HG02970 (cell line): ENCODE data around the gene MYH14.

Experiments
- ATAC-seq: cut with Tn5 transposase; IDR thresholded peaks from one replicate; pipeline ENCODE4 v1.9.1; 2021; ENCODE audit warnings: mild to moderate bottlenecking, moderate library complexity, moderate number of reproducible peaks; ENCODE audit not compliant: unreplicated experiment, low FRiP score

The MYH14 gene

DNA sequence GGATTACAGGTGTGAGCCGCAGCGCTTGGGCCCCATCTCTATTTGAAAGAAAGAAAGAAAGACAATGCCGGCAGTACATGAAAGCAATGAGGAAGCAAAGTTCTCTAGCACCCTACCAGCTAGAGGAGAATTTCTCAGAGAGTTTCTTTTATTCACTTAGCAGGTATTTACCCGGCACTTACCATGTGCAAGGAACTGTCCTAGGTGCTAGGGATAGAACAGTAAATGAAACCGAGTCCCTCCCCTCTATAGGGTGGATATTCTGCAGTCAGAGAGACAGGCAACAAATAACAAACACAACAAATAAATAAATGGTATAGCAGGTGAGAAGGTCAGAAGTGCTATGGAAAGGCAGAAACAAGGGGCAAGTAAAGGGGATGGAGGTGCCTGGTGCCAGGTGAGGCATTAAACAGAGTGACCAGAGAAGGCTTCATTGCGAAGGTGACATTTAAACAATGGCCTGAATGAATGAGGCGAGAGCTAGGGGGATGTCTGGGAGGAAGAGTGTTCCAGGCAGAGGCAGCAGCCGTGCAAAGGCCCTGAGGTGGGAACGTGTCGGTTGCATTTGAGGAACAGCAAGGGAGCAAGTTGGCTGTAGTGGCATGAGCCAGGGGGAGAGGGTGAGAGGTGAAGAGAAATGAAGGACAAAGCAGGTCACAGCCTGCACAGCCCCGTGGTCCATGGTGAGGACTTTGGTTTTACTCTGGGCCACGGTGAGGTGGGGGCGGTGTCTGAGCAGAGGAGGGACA, 10.8 kb upstream of the MYH14 start:
- ATAC-seq, result no peak

DNA sequence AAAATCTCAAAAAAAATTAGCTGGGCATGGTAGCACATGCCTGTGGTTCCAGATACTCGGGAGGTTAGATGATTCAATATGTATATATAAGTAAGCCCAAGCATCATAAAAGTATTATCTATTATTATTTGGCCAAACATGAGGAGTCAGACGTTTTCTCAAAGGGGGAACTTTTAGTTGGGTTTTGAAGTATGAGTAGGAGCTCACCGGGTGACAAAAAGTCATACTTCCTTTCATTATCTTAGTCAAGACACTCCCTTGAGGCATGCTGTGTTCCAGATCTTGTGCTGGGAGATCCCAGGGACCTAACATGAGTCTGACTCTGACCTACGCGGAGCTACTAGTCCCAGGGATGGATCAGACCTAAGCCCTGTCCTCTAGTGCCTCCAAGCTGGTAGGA, 8.2 kb upstream of the MYH14 start:
- no peak for ATAC-seq

DNA sequence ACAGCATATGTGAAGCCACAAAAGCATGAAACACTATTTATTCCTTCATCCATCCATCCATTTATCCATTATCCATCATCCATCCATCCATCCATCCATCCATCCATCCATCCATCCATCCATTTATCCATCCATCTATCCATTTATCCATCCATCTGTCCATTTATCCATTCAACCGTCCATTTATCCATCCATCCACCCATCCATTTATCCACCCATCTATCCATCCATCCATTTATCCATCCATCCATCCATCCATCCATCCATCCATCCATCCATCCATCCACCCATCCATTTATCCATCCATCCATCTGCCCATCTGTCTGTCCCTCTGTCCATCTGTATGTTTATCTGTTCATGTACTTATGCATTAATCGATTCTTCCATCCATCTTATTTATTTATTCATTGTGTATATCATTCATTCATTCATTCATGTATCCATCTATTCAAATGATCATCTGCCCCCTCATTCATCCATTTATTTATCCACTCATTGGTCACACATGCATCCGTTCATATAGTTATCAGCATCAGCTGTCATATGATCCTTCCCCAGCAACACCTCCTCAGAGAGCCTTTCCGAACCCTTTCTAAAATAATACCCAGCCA, 7.0 kb upstream of the MYH14 start:
- no peak for ATAC-seq

DNA sequence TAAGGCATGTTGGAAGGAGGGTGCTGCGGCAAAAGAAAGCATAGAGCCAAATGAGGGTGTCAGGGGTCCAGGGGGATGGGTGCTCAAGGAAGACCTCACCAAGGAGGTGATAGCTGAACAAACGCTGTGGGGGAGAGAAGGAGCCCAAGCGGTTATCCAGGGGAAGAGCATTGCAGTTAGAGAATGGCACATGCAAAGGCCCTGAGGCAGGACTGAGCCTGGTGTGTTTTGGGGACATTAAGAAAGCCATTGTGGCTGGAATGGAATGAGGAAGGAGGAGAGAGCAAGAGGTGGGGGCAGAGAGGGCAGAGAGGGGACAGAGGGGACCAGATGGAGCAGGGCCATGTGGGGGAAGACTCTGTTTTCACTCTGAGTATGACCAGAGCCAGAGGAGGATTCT, 6.1 kb upstream of the MYH14 start:
- no peak for ATAC-seq

DNA sequence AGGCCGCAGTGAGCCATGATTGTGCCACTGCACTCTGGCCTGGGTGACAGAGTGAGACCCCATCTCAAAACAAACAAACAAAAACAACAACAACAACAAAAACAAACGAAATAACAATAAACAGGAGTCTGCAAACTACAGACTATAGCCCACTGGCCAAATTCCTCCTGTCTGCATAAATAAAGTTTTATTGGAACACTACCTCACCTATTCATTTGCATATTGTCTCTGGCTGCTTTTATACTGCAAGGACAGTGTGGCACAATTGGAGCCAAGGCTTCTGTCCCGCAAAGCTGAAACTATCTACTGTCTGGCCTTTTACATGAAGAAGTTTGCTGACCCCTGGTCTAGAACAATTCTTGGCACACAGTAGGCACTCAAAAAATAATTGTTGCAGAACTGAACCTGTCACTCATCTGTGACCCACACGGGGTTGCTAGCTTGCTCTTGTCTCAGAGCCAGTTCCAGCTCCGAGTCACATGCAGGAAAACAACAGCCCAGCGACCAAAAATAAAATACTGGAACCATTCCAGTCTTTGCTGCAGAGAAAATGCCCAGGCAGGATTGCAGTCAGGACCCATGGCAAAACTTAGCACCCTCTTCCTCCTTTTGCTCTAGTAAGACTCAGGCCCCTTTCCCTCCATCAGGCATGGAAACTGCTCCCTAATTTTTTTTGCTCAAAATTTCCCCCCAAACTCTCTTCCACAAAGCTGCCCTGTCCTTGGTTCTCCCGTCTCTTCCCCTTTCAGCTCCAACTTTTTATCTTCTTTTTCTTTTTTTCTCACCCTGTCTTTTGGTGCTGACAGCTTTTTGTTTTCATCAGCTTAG, 4.8 kb upstream of the MYH14 start:
- ATAC-seq, result no peak

DNA sequence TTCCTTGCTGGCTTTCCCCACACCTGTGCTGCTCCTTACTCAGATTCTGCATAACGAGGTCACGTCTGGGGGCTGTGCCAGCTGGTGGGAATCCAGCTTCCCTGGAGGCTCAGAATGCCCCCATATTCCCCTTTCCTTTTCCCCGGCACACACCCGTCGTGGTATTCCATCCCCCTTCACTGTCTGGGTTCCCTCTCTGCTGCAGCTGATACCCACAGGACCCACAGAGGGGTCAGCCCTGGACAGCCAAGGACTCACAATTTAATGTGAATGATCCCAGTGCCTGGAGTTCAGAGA, 4.2 kb upstream of the MYH14 start:
- ATAC-seq, result no peak

DNA sequence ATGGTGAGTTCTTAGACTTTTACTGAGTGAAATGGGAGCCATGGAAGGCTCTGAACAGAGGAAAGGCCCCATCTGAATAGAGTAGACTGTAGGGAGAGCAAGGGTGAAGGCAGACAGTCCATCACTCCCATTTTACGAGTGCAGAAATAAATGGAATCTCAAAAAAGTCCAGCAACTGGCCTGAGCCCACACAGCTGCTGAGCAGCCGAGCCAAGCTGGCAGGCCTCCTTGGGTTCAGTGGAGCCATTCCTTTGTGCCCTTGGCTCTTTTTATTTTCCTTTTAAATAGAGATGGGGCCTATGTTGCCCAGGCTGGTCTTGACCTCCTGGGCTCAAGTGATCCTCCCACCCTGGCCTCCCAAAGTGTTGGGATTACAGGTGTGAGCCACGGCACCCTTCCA, 1.0 kb upstream of the MYH14 start:
- ATAC-seq, result no peak

DNA sequence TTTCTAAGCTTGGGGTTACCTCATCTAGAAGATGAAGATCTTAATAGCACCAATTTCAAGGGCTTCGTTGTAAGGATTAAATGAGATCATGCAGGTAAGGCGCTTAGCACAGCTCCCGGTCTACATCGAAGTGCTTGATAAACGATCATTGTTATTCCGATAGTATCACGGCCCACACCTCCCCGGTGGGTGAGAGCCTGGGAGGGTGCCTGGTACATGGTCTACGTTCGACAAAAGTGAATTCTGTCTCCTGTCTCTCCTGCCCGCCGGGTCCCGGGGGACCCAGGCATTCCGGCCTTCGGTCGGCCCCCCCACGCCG, 501 bp upstream of the MYH14 start:
- ATAC-seq, result no peak

DNA sequence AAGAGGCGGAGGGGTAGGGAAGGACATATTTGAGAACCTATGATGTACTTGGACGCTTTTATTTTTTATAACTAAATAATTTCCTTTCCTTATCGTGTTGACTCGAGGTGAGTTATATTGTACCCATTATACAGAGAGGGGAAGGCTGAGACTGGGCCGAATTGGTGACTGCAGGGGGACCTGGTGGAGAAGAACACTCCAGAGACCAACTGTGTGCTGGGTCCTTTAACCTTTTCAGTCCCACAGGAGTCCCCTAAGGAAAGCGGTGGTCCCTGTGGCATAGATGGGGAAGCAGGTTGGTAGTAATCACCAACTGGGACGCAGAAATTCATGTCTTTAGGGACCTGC, 633 bp downstream of the MYH14 start:
- no peak for ATAC-seq

DNA sequence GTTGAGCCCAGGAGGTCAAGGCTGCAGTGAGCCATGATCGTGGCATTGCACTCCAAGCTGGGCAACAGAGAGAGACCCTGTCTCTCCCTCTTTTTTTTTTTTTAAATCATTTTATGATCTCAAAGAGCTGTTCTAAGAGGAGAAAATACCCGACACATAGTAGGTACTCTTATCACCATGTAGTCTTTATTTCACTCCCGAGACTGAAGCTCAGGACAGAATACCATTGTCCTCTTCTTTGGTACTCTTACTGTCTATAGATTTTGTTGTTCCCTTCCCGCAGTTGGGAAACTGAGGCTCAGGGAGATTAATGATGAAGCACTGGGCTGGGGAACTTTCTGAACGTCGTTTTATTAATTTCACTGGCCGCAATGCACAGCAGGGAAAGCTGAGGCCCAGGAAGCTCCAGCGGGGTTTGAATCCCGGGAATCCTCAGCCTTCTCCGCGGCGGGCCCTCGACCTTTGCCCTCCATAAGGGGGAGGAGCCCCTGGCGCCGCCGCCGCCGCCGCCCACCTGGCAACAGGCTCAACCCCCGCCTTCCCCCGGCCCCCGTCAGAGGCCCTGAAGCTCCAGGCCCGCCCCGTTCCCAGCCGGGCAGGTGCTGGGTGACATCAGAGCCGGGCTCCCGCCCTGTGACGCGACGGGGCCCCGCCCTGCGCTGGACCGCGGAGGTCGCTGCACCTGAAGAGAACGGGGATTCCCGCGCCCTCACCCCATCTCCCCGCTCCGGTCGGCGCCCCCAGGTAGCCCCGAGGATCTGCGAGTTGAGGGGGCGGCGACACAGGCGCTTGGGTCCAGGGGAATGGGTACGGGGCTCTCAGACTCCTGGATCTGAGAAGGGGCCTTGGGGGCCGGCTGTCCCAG, 1.6 kb downstream of the MYH14 start:
- no peak for ATAC-seq

DNA sequence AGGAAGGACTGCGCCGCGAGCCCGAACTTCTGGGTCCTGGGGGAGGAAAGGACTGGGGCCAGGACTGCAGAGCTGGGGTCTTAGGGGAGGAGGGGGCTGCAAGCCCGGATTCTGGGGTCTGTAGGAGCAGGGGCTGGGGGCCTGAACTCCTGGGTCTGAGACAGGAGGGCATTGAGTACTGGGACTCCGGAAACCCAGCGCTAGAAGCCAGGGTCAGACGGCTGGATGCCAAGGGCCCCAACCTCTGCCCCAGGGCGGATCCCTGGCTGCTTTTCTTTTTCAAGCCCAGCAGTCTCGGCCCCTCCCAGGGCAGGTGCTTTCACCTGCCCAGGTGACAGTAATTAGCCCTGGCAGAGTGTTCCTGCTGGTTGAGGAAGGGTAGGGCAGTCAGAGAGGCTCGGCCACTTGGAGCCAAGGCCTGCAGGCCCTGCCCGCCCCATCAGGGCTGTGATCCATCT, 2.3 kb downstream of the MYH14 start:
- ATAC-seq, result no peak

DNA sequence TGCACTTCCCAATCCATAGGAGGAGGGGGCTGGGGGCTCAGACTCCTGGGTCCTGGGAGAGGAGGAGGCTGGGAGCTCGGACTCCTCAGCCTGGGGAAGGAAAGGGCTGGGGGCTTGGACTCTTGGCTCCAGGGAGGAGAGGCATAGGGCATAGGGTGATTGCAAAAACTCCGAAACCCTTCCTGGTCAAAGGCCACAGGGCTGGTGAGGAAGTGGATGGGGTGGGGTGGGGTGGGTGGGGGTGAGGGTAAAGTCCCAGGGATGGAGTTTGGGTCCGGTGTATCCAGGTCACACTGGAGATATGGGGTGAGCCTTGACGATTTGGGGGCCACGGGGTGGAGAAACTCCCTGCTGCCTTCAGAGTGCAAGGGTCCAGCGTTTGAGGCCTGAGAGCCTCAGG, 2.8 kb downstream of the MYH14 start:
- no peak for ATAC-seq

DNA sequence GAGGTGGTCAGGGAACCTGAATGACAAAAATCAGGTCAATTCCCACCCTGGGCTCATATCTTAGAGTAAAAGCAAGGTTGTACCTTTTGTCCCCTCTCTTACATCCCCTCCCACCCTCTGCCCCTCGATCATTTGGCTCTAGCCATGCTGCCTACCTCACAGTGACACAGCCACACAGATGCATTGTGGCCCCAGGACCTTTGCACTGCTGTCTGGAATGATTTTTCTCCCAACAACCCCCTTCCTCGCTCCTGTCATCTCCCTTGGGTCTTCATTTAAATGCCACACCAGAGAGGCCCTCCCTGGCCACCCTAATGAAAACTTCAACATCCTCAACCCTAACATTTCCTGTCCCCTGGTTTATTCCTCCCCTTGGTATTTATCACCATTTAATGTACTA, 4.3 kb downstream of the MYH14 start:
- no peak for ATAC-seq

DNA sequence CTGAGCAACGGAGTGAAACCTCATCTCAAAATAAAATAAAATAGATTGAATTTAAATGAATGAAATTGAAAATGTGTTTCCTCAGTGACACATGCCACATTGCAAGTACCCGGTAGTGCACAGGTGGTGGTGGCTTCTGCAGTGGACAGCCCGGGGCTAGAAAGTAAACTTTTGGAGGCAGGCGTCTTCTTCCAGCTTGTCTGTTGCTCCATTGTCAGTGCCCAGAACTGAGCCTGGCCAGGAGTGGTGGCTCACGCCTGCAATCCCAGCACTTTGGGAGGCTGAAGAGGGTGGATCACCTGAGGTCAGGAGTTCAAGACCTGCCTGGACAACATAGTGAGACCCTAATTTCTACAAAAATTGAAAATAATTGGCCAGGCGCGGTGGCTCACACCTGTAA, 5.7 kb downstream of the MYH14 start:
- no peak for ATAC-seq

DNA sequence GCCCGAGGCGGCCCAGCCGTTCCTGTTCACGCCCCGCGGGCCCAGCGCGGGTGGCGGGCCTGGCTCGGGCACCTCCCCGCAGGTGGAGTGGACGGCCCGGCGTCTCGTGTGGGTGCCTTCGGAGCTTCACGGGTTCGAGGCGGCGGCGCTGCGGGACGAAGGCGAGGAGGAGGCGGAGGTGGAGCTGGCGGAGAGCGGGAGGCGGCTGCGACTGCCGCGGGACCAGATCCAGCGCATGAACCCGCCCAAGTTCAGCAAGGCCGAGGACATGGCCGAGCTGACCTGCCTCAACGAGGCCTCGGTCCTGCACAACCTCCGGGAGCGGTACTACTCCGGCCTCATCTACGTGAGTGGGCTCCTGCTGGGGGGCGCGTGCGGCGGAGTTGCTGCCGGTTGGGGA, 7.0 kb downstream of the MYH14 start:
- no peak for ATAC-seq

DNA sequence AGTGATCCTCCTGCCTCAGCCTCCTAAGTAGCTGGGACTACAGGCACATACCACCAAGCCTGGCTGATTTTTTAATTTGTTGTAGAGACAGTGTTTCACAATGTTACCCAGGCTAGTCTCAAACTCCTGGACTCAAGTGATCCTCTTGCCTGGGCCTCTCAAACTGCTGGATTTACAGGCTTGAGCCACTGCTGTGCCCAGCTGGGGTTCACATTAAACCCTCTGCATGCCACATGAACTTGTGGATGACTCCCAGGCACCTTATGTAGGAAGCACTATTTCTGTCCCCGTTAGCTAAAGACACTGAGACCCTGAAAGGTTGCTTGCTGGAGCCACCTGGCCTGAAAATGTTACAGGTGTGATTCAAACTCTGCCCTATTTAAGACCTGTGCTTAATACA, 10.5 kb downstream of the MYH14 start:
- ATAC-seq, result no peak

DNA sequence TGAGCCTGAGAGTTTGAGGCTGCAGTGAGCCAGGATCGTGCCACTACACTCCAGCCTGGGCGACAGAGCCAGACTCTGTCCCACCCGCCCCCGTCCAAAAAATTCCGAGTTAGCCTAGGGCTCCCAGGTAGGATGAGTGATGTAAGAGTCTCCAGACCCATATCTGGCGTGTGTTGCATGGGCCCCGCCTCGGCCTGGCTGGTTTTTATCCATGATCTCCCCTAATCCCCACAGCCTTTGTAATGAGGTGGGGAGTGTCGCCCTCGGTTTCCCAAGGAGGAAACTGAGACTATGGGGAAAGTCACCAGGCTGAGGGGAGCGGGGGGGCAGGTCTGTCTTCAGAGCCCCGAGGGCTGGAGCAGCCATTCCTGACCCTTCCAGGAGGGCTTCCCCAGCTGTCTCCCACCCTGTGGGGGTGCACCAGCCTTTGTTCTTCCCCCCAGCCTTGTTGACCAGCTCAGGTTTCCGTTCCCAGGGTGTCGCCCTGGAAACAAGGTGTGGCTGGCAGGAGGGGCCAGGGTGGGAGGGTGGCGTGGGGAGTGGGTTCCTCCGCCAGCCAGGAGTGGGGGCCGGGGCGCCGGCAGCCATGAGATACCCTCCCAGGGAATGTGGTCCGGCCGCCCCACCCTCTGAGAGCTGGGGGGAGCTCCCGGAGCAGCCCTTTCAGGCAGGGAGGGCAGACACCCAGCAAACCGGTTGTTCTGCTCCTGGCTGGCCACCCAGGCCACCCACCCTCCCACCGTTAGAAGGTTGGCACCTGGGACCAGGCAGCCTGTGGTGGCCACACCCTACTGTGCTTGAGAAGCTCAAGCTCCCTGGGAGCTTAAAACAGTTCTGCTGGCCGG, 11.5 kb downstream of the MYH14 start:
- ATAC-seq, result no peak

DNA sequence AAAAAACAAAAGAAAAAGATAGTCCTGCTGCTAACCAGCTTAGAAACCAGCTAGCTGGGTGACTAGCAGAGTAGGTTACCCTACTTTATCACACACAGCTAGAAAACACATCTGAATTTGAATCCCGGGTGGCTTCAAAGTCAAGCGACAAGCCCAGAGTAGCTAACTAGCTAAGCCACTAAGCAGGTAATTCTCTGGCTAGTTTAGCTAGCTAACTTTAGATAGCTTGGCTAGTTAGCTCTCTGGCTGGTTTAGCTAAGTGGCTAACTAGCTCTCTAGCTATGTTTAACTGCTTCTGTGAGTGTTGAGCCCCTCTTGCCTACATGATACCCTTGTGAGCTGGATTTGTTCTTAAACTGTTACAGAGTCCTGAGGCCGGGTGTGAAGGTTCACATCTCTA, 12.4 kb downstream of the MYH14 start:
- ATAC-seq, result no peak

DNA sequence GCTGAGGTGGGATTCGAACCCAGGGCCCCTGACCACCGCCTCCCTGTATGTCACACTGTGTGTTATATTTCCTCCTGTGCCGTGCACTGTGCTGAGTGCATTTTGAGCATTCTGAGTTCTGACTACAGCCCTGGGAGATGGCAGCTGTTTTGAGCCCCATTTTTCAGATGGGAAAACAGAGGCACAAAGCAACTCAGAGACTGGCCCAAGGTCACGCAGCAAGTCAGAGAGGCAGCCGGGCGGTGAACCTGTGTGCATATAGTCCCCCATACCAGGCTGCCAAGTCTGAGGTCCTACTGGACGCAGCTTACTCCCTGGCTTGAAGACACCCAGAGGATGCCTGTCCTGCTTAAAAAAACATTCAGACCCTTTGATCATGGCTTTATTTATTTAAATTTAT, 17.7 kb downstream of the MYH14 start:
- ATAC-seq, result no peak
